Measurements from ENCODE around the gene ARHGAP45.

ARHGAP45 gene

DNA sequence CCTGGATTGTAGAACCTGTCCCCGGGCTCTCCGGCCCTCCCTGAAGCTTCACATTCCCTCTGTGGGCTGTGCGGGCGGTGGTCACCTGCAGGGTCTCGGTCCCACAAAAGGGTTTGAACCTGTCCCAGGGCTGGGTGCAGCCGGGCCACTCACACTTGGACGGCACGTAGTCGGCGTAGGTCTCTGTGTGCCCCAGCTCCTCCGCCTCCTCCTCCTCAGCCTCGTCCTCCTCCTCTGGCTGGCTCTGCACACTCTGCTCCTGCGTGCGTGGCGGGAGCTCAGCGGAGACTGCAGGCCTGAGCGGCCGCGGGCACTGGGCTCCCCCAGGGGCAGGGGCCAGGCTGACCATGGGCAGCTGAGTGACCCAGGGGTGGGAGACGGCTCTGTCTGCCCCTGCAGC is 56.4 kb downstream of the ARHGAP45 start:
- no peak for TF ChIP-seq FOXP2 (optimal IDR thresholded peaks at IDR 0.05; ENCODE audit: borderline replicate concordance, extremely low read depth, extremely low read length, insufficient read depth)
- TF ChIP-seq TAF1 (IDR thresholded peaks at IDR 0.05; ENCODE audit: borderline replicate concordance, insufficient read depth, low read length): no peak
- TF ChIP-seq POLR2AphosphoS5 (IDR thresholded peaks at IDR 0.05; ENCODE audit: low read depth, low read length): no peak

DNA sequence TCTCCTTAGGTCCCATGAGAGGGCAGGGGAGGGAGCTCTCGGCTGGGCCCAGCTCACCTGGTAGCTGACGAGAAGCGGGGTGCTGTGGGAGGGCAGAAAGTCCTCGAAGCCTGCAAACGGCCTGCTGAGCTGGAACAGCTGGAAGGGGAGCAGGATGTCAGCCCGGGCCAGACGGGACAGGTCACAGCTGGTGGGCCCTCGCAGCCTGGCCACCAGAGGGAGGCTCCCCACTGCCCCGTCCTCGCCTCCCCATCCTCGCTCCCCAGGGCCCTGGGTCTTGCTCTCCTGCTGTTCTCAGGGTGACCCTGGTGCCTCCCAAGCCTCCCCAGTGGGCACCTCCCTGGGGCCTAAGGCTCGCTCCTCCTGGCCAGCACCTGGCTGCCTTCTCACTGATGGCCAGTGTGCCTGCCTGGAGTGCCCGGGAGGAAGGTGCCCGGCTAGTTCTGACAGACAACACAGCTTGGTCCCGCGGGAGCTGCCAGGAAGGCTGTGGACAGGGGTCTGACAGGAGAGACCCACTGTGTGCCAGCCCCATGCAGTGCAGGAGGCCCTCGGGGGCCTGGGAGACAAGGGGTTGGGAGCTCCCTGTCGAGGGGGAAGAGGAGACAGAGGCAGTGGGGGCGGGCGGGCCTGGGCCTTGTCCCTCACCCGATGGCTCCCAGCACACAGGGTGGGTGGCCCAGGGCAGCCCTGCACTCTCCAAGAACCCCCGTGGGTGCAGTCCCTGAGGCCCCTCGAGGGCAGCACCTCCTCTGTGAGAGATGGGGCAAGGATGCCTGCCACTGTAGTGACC is 57.1 kb downstream of the ARHGAP45 start:
- TF ChIP-seq TAF1 (IDR thresholded peaks at IDR 0.05; ENCODE audit: borderline replicate concordance, insufficient read depth, low read length) (no peak), SIN3A (IDR thresholded peaks at IDR 0.05; ENCODE audit: borderline replicate concordance, insufficient read depth, low read length) (no peak), POLR2AphosphoS5 (IDR thresholded peaks at IDR 0.05; ENCODE audit: low read depth, low read length) (no peak), FOXP2 (optimal IDR thresholded peaks at IDR 0.05; ENCODE audit: borderline replicate concordance, extremely low read depth, extremely low read length, insufficient read depth) (no peak), REST (IDR thresholded peaks at IDR 0.05; ENCODE audit: insufficient read depth in 1 of 2, low read depth in 2 of 2, low read length in 2 of 2) (no peak)

GRCh38 chr19:1125601-1126467 is 58.9 kb downstream of the ARHGAP45 start:
- TF ChIP-seq TAF1 (IDR thresholded peaks at IDR 0.05; ENCODE audit: borderline replicate concordance, insufficient read depth, low read length): no peak
- no peak for TF ChIP-seq REST (IDR thresholded peaks at IDR 0.05; ENCODE audit: insufficient read depth in 1 of 2, low read depth in 2 of 2, low read length in 2 of 2)
- TF ChIP-seq FOXP2 (optimal IDR thresholded peaks at IDR 0.05; ENCODE audit: borderline replicate concordance, extremely low read depth, extremely low read length, insufficient read depth): no peak
- no peak for TF ChIP-seq POLR2AphosphoS5 (IDR thresholded peaks at IDR 0.05; ENCODE audit: low read depth, low read length)
- no peak for TF ChIP-seq SIN3A (IDR thresholded peaks at IDR 0.05; ENCODE audit: borderline replicate concordance, insufficient read depth, low read length)

GRCh38 chr19:1126984-1127760 is 60.2 kb downstream of the ARHGAP45 start:
- TF ChIP-seq FOXP2 (optimal IDR thresholded peaks at IDR 0.05; ENCODE audit: borderline replicate concordance, extremely low read depth, extremely low read length, insufficient read depth): no peak
- no peak for TF ChIP-seq SIN3A (IDR thresholded peaks at IDR 0.05; ENCODE audit: borderline replicate concordance, insufficient read depth, low read length)

DNA sequence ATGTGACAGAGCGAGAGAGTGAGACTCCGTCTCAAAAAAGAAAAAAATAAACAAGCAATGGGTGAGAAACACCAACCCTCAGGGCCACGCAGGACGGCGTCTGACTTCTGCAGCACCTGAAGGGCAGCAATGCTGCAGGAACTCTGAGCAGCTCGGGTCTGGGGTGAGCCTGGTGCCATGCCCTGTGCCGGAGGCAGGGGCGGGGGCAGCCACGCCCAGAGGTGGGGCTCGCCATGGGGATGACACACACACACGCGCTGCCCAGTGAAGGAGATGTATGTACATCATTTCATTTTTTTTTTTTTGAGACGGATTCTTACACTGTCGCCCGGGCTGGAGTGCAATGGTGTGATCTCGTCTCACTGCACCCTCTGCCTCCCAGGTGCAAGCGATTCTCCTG is 61.1 kb downstream of the ARHGAP45 start:
- no peak for TF ChIP-seq REST (IDR thresholded peaks at IDR 0.05; ENCODE audit: insufficient read depth in 1 of 2, low read depth in 2 of 2, low read length in 2 of 2)
- no peak for TF ChIP-seq FOXP2 (optimal IDR thresholded peaks at IDR 0.05; ENCODE audit: borderline replicate concordance, extremely low read depth, extremely low read length, insufficient read depth)
- no peak for TF ChIP-seq TAF1 (IDR thresholded peaks at IDR 0.05; ENCODE audit: borderline replicate concordance, insufficient read depth, low read length)
